OCI-LY7 (cell line): ENCODE measurements around the gene MRPL42. TPM values are rescaled to one million over a fixed set of nuclear protein-coding genes. Genes with fewer than 3 reads are reported as not detected.

ENCODE experiments used
- BruUV-seq: library from RNA; stranded (reverse); fragments of 400-500 nt; replicated peaks from 2 replicates; lab custom pipeline; 2021; lab: Mats Ljungman, UMichigan
- CTCF ChIA-PET: fragments of 300-600 bp; sonication (Branson Sonifier 250); formaldehyde crosslinking; loops from one replicate; lab custom pipeline; 2022; ENCODE audit warnings: antibody characterized with exemption; ENCODE audit not compliant: unreplicated experiment; lab: Charles Lee
- POLR2A ChIA-PET: fragments of 300-600 bp; sonication (Branson Sonifier 250); formaldehyde crosslinking; loops from one replicate; lab custom pipeline; 2022; ENCODE audit warnings: antibody characterized with exemption; lab: Charles Lee
- DNase-seq: peaks from one replicate; pipeline ENCODE4 v3.0.0-alpha.2; 2015; ENCODE audit warnings: low spot score
- H2AFZ ChIP-seq: fragments of 200-600 bp; sonication (generic), shearing (Covaris generic); 2 replicates; pipeline ENCODE4 v1.6.1; 2014; ENCODE audit warnings: mild to moderate bottlenecking, antibody characterized with exemption, low read length, moderate library complexity
- H3K27ac ChIP-seq: fragments of 200-600 bp; sonication (generic); 2 replicates; pipeline ENCODE4 v1.5.1; 2014; ENCODE audit warnings: mixed run types, low read depth, mild to moderate bottlenecking, moderate library complexity, low read length, inconsistent platforms; ENCODE audit not compliant: poor library complexity, severe bottlenecking
- H3K36me3 ChIP-seq: fragments of 200-600 bp; sonication (generic); 2 replicates; pipeline ENCODE4 v1.6.1; 2014; ENCODE audit warnings: mild to moderate bottlenecking, antibody characterized with exemption, low read length, moderate library complexity, mixed read lengths; ENCODE audit not compliant: insufficient read depth
- H3K4me1 ChIP-seq: fragments of 200-600 bp; sonication (generic); 2 replicates; pipeline ENCODE4 v1.5.1; 2014; ENCODE audit warnings: mild to moderate bottlenecking, low read length; ENCODE audit not compliant: insufficient read depth, poor library complexity, severe bottlenecking
- H3K4me2 ChIP-seq: fragments of 200-600 bp; sonication (generic); 2 replicates; pipeline ENCODE4 v1.6.1; 2014; ENCODE audit warnings: mild to moderate bottlenecking, low read length
- H3K4me3 ChIP-seq: fragments of 200-600 bp; sonication (generic); 2 replicates; pipeline ENCODE4 v1.5.1; 2014; ENCODE audit warnings: mild to moderate bottlenecking, low read depth, low read length; ENCODE audit not compliant: poor library complexity, severe bottlenecking
- H3K79me2 ChIP-seq: fragments of 200-600 bp; sonication (generic); 2 replicates; pipeline ENCODE4 v1.6.1; 2016; ENCODE audit warnings: low read depth, mild to moderate bottlenecking, low read length, moderate library complexity, mixed read lengths; ENCODE audit not compliant: insufficient read depth
- H3K9me2 ChIP-seq: fragments of 200-600 bp; sonication (generic); 2 replicates; pipeline ENCODE4 v1.6.1; 2016; ENCODE audit warnings: mild to moderate bottlenecking, low read length, mixed read lengths; ENCODE audit not compliant: insufficient read depth
- H3K9me3 ChIP-seq: fragments of 200-600 bp; sonication (generic); 2 replicates; pipeline ENCODE4 v1.6.1; 2014; ENCODE audit warnings: mild to moderate bottlenecking, mixed run types, low read length, mixed read lengths
- H4K20me1 ChIP-seq: fragments of 200-600 bp; sonication (generic); 2 replicates; pipeline ENCODE4 v1.6.1; 2014; ENCODE audit warnings: mild to moderate bottlenecking, antibody characterized with exemption, low read length, moderate library complexity, mixed read lengths; ENCODE audit not compliant: insufficient read depth
- EZH2phosphoT487 ChIP-seq: fragments of 200-600 bp; sonication (generic); IDR thresholded peaks from 2 replicates; pipeline ENCODE4 v1.6.1; 2018; ENCODE audit warnings: low read depth, borderline replicate concordance, mild to moderate bottlenecking, mixed run types, antibody characterized with exemption, low read length, moderate library complexity, mixed read lengths
- intact Hi-C: fragments of 100-400 bp; cut with micrococcal nuclease; formaldehyde crosslinking; loops from one replicate; pipeline ENCODE4 v1.10.0; 2022; ENCODE audit not compliant: unreplicated experiment
- total RNA-seq, 2 experiments: library from RNA; depleted of rRNA in 1 of 2; stranded (reverse); fragments of >200 nt in 1 of 2; shearing (Covaris generic) in 1 of 2; gene quantifications; 2 replicates each; pipeline ENCODE4 v1.2.3, GENCODE V29; 2014 to 2022
- TF ChIP-seq, protein P1 (sequence below): fragments of 200-600 bp; sonication (generic); conservative IDR thresholded peaks from 2 replicates; pipeline ENCODE4 v1.5.1; 2014; ENCODE audit warnings: mild to moderate bottlenecking, antibody characterized with exemption, low read length, moderate library complexity, mixed read lengths

Gene MRPL42
- total RNA-seq, 2 experiments from 2014 or later: 51.3 to 61.6 TPM

- DNase-seq: no peak
- H3K4me3 ChIP-seq: no peak overlapping the region
- TF ChIP-seq EZH2phosphoT487: no peak
- peaks cover 26% of the 10 kb centered on the region for H4K20me1 ChIP-seq
- peaks cover 28% of the 10 kb centered on the region for H3K4me1 ChIP-seq
- no peaks in the 10 kb centered on the region for H3K9me2 ChIP-seq
- H3K79me2 ChIP-seq: peaks cover 45% of the 10 kb centered on the region
- no peak overlapping the region for H3K27ac ChIP-seq
- intact Hi-C loops: loop anchor here (5.0 to 10.0 kb wide), 3 partner anchors 231 to 976 kb away; partner anchors contain the start of genes CRADD and EEA1
- POLR2A ChIA-PET: interaction anchor here (1.0 to 1.6 kb wide), 4 partner anchors 9 to 23 kb away, joined by 4 to 7 read pairs (median 6); partner anchors contain the start of gene MRPL42
- peak overlapping the region; percentile 79 for H3K4me2 ChIP-seq
- BruUV-seq: no TSS peak
- H2AFZ ChIP-seq: peak overlapping the region; percentile 73; the same call in 1 of the 2 replicates
- no peaks in the 10 kb centered on the region for H3K9me3 ChIP-seq
- H3K36me3 ChIP-seq: peaks cover 3% of the 10 kb centered on the region; the same call in 1 of the 2 replicates
- CTCF ChIA-PET: no interaction called here
Measured at GRCh38 chr12:93443576-93443975, 23.7 kb upstream of the MRPL42 start.

- Histone ChIP-seq H3K4me3 (no peak overlapping the region), H3K4me1 (peaks cover 23% of the 10 kb centered on the region), H4K20me1 (no peaks in the 10 kb centered on the region), H3K36me3 (no peaks in the 10 kb centered on the region), H3K27ac (no peak overlapping the region), H3K4me2 (no peak overlapping the region), H3K9me3 (no peaks in the 10 kb centered on the region), H3K79me2 (peaks cover 6% of the 10 kb centered on the region; the same call in 1 of the 2 replicates), H2AFZ (no peak overlapping the region), H3K9me2 (no peaks in the 10 kb centered on the region)
- CTCF ChIA-PET: no interaction called here
- intact Hi-C loops: loop anchor here (10.0 kb wide), 1 partner anchor 227 kb away; the partner anchor contains the start of gene CRADD
- DNase-seq: no peak
- POLR2A ChIA-PET: no interaction called here
- no TSS peak for BruUV-seq
- TF ChIP-seq, protein P1, sequence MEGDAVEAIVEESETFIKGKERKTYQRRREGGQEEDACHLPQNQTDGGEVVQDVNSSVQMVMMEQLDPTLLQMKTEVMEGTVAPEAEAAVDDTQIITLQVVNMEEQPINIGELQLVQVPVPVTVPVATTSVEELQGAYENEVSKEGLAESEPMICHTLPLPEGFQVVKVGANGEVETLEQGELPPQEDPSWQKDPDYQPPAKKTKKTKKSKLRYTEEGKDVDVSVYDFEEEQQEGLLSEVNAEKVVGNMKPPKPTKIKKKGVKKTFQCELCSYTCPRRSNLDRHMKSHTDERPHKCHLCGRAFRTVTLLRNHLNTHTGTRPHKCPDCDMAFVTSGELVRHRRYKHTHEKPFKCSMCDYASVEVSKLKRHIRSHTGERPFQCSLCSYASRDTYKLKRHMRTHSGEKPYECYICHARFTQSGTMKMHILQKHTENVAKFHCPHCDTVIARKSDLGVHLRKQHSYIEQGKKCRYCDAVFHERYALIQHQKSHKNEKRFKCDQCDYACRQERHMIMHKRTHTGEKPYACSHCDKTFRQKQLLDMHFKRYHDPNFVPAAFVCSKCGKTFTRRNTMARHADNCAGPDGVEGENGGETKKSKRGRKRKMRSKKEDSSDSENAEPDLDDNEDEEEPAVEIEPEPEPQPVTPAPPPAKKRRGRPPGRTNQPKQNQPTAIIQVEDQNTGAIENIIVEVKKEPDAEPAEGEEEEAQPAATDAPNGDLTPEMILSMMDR: no peak
- TF ChIP-seq EZH2phosphoT487: no peak
Measured at GRCh38 chr12:93447555-93448290, 19.6 kb upstream of the MRPL42 start.

GRCh38 chr12:93448796-93449195, 18.5 kb upstream of the MRPL42 start:
- intact Hi-C loops: loop anchor here (10.0 kb wide), 1 partner anchor 226 kb away; the partner anchor contains the start of gene CRADD
- Histone ChIP-seq H3K9me3 (no peaks in the 10 kb centered on the region), H2AFZ (no peak overlapping the region), H3K4me1 (peaks cover 12% of the 10 kb centered on the region), H3K4me2 (no peak overlapping the region), H4K20me1 (no peaks in the 10 kb centered on the region), H3K4me3 (no peak overlapping the region), H3K27ac (no peak overlapping the region), H3K36me3 (no peaks in the 10 kb centered on the region), H3K79me2 (no peaks in the 10 kb centered on the region), H3K9me2 (no peaks in the 10 kb centered on the region)
- DNase-seq: no peak
- CTCF ChIA-PET: no interaction called here
- POLR2A ChIA-PET: interaction anchor here (1.6 kb wide), 1 partner anchor 11 kb away, joined by 3 read pairs; no protein-coding TSS in a partner anchor
- BruUV-seq: no TSS peak
- TF ChIP-seq, protein P1: no peak
- no peak for TF ChIP-seq EZH2phosphoT487
